Astrocyte of the spinal cord (primary cell): ENCODE measurements around the gene DCAF12.

Source experiments
- DNase-seq: peaks from one replicate; pipeline ENCODE4 v3.0.0; 2011; ENCODE audit warnings: low read depth, low spot score
- H3K4me3 ChIP-seq: 2 replicates; pipeline ENCODE4 v1.5.1; 2011; ENCODE audit warnings: low read depth, mild to moderate bottlenecking, low read length, moderate library complexity
- CTCF ChIP-seq: IDR thresholded peaks from 2 replicates; pipeline ENCODE4 v1.5.1; 2012; ENCODE audit warnings: low read depth, mild to moderate bottlenecking, low read length, inconsistent platforms
- in situ Hi-C: cut with HindIII; loops from 2 replicates; pipeline ENCODE4 v1.10.0; 2017; ENCODE audit warnings: low sequenced_read_pairs

The DCAF12 gene

GRCh38 chr9:34037626-34038025 is 88.9 kb downstream of the DCAF12 start:
- DNase-seq = no peak
- in situ Hi-C loops = no loop called here
- no peak for TF ChIP-seq CTCF
- H3K4me3 ChIP-seq = no peak overlapping the region

- in situ Hi-C loops = no loop called here
- no peak for DNase-seq
- TF ChIP-seq CTCF = no peak
- H3K4me3 ChIP-seq = no peak overlapping the region
These were observed 89.9 kb downstream of the DCAF12 start for GRCh38 chr9:34036625-34037024.
